ENCODE results near the gene ETFB.

Gene ETFB

DNA sequence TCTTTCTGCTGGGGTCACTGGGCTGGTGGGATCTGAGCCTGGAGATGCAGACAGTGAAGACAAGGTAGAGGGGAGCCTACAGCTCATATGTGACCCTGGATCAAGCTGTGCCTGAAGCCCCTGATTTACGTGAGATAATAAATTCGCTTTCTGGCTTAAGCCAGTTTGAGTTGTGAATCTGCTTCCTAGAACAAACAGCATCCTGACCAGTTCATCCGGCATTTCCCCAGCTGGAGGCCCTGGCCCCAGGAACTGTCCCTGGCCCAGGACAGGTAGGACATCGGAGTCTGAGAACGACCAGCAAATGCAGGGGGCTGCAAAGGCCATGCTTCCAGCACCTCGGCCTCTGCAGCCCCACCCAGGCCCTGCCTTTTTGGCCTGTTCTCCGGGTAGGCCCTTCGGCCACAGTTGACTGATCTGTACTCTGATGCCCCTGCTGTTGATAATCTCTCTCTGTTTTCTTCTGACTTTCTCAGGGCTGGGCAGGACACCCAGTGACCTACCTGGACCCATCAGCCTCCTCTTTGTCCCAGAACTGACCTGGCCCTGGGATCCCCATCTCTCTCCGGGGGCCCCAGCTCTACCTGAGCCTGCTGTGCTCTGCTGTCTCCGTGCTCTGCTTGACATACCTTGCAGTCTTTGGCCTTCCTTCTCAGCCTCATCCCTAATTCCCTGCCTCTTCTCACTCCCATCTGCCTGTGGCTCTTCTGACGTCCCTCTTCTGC lies 14.8 kb downstream of the ETFB start:
- no peak for DNase-seq (ENCODE audit: low spot score)

DNA sequence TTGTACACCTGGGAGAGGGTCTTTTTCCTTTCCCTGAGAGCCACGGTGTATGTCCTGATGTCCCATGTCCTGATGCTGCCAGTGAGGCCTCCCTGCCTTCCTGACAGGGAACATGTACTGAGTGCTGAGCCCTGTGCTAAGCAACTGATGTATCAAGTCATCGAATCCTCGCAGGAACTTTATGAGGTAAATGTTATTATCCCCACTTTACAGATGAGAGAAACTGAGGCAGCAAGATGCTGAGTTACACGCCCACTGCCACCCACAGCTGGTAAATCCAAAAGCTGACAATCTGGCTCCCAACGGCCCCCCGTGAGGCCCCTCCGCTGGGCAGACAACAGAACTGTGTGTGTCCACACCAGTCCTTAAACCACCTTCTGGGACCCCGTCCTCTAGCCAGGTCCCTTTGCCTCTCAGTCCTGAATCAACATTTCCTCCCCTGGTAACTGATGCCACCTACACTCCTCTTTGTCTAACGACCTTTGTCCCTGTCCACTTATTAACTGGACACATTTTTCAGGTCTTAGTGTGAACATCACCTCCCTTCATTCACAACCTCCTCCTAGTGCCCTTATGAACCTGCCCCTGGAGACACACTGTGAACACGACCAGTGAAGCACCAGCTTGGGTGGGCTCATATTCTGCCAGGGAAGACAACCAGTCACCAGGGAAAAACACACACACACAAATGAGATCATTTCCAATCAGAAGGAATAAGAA lies 18.8 kb downstream of the ETFB start:
- DNase-seq (ENCODE audit: low spot score) = no peak

- DNase-seq (ENCODE audit: low spot score) = no peak
Observed at GRCh38 chr19:51346742-51347141, 19.4 kb downstream of the ETFB start.

GRCh38 chr19:51345076-51345620 lies 21.0 kb downstream of the ETFB start:
- no peak for DNase-seq (ENCODE audit: low spot score)

DNA sequence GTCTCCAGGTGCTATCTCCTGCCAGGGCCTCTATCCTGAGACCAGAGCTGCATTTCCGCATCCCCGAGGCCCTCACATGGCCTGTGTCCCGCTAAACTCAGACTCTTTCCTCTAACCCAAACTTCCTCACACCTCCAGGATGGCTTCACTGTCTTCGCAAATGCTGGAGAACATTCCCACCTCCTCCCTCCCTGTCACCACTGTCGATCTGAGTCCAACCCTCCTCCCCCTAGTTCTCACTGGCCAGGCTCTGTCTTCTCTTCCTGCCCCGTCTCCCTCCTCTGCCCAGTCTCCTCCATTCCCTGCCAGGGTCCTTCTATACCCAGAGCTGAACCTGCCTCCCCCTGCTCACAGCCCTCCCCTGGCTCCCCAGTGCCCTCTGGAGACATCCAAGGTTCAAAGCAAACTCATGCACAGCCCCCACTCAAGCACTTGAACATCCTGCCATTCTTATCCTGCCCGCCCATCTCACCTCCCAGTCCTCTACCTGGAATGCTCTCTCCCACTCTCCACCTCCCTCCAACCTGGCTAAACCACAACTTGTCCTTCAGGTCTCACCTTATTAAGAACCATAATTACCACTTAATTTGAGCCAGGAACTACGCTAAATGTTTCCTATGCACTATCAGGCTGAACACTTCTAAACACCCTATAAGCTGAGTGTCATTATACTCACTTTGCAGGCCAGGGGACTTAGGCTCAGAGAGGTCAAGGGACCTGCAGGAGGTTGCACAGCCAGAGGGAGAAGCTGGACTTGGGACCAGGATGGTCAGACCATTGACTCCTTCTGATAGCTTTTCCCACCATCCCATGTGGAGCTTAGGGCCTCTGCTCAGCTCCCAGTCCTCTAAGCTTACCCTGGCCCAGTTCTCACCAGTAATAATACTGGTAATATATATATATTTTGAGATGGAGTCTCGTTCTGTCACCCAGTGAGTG lies 23.3 kb downstream of the ETFB start:
- no peak for DNase-seq (ENCODE audit: low spot score)

GRCh38 chr19:51341976-51342580 lies 24.1 kb downstream of the ETFB start, which contains the start of gene VSIG10L:
Gene VSIG10L, minus strand, starts transcription at chr19:51342139. Its CDS starts 15 bp downstream, at chr19:51342124.
- DNase-seq (ENCODE audit: low spot score) = no peak

- DNase-seq (ENCODE audit: low spot score) = no peak
Observed at GRCh38 chr19:51341066-51341465, 25.1 kb downstream of the ETFB start.

DNA sequence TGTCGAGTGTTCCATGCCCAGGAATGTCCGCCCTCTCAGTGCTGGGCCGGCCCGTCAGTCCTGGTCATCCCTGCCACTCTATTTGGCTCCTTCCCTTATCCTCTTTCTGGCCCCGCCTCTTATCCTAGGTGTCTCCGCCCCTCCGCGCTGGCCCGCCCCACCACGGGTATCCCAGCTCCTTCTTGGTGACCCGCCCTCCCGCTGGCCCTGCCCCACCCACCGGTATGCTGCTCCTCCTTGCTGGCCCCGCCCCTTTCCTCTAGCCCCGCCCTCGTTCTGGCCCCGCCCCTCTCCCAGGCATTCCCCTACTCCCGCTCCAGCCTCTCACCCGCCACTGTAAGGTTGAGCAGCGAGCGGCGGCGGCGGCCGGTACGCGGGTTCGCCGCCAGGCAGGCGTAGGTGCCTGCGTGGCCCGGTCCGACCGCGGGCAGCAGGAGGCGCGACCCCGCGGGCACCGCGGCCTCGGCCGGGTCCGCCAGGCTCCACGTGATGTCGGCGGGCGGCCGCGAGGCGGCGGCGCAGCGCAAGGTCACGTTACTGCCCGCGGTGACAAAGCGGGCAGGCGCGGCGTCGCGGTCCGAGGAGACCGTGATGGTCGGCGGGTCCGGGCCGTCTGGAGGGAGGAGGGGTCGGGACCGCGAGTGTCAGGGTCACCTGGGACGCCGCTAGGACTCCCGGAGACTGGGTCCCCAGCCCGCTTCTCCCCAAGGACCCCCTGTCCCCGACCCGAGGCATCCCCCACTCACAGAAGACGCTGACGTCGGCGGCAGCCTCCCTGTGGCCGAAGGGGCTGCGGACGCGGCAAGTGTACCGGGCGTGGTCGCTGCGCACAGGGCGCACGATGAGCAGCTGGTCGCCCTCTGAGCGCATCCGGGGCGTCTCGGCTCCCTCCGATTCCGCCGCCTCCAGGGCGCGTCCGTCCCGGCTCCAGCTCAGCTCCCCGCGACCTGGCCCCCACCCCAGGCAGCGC lies 26.2 kb downstream of the ETFB start:
- DNase-seq (ENCODE audit: low spot score) = peak; percentile 97

DNA sequence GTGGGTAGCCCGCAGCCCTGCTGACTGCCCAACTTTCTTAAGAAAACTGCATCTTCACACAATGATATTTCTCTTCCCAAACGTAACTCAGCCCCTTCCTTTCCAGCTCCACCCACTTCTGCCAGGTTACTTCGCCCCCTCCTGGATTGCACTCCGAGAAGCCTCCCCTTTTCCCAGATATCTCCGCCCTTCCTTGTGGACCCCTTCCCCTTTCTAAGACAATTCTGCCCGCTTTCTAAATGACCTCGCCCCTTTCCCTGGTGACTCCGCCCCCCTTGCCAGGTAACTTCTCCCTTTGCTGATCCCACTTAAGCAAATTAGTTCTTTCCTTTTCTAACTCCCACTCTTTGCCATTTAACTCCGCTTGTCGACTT lies 26.9 kb downstream of the ETFB start:
- DNase-seq (ENCODE audit: low spot score) = no peak

DNA sequence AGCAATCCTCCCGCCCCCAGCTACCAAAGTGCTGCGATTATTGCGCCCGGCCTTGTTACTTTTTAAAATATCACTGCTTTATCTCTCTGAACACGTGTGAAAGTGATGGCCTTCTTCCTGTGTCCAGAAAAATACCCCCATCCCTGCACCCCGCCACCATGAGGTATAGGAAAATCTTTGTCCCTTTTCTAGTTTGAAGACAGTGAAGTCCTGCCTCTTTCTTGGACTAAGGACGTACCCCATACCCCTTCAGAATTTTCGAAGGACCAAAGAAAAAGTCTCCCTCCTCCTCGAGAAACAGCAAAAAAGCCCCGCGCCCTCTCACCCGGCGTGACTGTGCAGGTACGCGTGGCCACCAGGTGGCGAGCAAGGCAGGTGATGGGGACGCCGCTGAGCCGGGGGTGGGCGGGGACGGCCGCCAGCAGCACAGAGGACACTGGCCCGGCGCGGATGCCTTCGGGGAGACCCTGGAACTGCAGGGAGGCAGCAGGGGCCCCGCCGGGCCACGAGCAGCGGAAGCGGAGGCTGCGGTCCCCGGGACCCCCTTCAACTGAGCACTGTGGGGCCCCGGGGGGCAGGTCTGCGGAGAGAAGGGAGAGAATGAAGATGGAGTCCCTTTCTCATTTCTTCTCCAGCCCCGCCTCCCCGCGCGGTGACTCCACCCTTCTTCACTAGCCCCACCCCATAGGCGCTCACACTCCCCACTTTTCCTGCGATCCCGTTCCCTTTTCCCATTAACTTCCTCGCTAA lies 27.4 kb downstream of the ETFB start:
- DNase-seq (ENCODE audit: low spot score) = peak; percentile 90

DNA sequence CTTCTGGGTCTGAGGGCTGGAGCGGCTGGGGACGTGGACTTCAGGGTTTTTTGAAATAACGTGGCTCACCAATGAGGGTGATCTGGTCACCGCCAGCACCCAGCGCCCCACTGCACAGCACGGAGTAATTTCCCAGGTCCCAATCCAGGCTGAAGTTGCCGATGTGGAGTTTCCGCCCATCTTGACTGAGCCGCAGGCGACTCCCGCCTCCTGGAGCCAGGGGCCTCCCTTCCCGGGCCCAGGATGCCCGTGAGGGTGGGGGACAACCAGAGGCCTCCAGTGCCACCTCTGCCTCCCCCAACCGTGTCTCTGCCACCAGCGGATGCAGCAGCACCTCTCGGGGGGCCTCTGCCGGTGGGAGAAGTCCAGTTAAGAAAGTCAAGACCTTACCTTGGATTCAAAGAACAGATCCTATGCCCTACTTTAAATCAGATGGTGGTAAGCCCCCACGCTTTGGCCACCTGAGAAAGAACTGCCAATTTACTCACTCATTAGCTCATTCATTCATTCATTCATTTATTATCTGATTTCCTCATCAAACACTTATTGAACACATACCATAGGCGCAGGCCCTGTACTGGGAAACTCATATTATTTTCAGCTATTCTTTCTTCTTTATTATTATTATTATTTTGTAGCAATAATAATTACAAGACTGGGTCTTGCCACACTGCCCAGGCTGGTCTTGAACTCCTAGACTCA lies 28.2 kb downstream of the ETFB start:
- DNase-seq (ENCODE audit: low spot score) = no peak

DNA sequence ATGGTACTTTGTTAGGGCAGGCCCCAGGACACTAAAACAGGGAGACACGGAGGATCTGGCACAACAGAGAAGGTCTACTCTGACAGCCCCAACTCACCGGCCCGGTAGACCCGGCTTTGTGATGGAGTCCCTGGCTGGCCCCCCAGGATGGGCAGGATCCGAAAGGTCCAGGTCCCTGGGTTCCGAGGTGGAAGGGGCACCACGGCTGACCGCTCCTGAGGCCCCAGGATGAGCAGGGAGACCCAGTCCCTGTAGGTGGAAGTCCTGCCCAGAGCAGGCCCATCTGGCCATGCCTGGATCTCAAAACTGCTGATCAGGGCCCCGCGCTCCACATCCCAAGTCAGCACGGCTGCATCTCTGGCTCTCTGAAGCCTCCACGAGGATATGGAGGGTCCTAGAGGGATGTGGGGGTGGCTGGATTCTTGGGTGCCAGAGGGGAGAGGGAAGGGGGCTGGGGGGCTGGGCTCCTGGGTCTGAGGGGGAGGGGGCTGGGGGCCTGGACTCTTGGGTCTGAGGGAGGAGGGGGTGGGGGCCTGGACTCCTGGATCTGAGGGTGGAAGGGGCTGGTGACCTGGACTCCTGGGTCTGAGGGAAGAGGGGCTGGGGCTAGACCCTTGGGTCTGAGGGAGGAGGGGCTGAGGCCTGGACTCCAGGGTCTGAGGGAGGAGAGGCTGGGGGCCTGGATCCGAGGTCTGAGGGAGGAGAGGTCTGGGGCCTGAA lies 28.9 kb downstream of the ETFB start:
- DNase-seq (ENCODE audit: low spot score) = no peak

GRCh38 chr19:51333836-51334460 lies 32.2 kb downstream of the ETFB start:
- DNase-seq (ENCODE audit: low spot score) = no peak

DNA sequence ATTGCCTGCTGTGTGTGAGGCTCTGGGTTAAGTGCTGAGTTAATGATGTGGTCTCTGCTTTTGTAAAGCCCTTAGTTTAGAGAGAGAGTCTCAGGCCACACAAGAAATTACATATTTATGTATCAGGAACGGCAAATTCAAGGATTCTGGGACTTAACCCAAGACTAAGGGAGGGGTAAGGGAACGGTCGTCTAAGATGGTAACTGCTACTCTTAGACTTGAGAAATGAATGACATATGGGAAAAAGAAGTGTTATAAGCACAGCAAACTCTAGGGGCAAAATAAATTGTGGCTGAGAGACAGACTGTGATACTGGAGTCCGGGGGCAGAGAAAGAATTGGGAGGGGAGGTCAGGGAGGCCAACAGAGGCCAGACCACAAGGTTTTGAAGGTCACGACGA lies 34.5 kb downstream of the ETFB start:
- DNase-seq (ENCODE audit: low spot score) = no peak

GRCh38 chr19:51331193-51331592 lies 35.0 kb downstream of the ETFB start:
- DNase-seq (ENCODE audit: low spot score) = no peak

DNA sequence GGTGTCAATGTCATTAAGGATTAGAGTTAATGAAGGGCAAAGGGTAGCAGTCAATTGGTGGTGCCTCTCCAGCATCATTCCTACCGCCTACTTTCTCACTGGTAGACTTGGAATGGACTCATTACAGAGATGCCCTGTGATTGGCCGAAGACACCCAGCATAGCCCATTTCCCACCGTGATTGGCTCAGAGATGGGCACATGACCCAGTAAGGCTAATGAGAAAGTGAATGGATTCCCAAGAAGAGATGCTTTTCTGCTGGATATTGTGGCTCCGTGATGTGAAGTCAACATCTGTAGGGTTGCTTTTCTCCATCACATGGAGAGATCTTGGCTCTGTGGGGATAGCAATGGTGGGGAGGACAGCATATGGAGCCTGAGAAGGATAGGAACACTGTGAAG lies 35.8 kb downstream of the ETFB start:
- no peak for DNase-seq (ENCODE audit: low spot score)

DNA sequence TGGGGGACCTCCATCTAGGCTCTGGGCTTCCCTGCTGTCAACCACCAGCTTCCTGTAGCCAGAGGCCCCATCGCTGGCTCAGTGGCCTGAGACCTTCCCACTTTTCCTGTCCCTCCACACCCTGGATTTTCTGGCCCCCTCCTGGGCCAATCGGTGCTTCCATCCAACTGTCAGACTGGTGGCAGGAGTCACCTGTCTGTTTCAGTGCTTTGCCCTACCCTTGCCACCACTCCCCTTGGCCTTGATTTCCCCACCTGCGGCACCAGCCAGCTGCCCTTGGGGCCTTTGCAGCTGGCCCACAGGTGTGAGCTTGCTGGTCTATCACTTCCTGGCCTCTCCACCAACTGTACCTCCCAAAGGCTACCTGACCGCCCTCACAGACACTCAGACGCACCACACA lies 36.8 kb downstream of the ETFB start:
- no peak for DNase-seq (ENCODE audit: low spot score)

Measured in left forelimb (tissue), 1 donor.